ENCODE results near the gene BCKDHB.

Gene BCKDHB

GRCh38 chr6:80134065-80134464 is 27.6 kb downstream of the BCKDHB start:
- H3K4me1 ChIP-seq (ENCODE audit: insufficient read depth, poor library complexity, severe bottlenecking): no peaks in the 10 kb centered on the region
- no peak for DNase-seq (ENCODE audit: low spot score)
- no peak for ATAC-seq (ENCODE audit: low read depth)
- no peak overlapping the region for H3K27ac ChIP-seq (ENCODE audit: poor library complexity, severe bottlenecking)
- TF ChIP-seq CTCF (IDR thresholded peaks at IDR 0.05; ENCODE audit: poor library complexity, severe bottlenecking): no peak
- no peaks in the 10 kb centered on the region for H3K27me3 ChIP-seq (ENCODE audit: insufficient read depth, poor library complexity, severe bottlenecking)
- no peaks in the 10 kb centered on the region for H3K9me3 ChIP-seq (ENCODE audit: severe bottlenecking)
- H3K4me3 ChIP-seq (ENCODE audit: severe bottlenecking): no peak overlapping the region
- peaks cover 22% of the 10 kb centered on the region for H3K36me3 ChIP-seq (ENCODE audit: low read depth)

- Histone ChIP-seq H3K4me3 (ENCODE audit: severe bottlenecking) (no peak overlapping the region), H3K4me1 (ENCODE audit: insufficient read depth, poor library complexity, severe bottlenecking) (peaks cover 14% of the 10 kb centered on the region), H3K36me3 (ENCODE audit: low read depth) (no peaks in the 10 kb centered on the region), H3K27ac (ENCODE audit: poor library complexity, severe bottlenecking) (no peak overlapping the region), H3K27me3 (ENCODE audit: insufficient read depth, poor library complexity, severe bottlenecking) (no peaks in the 10 kb centered on the region), H3K9me3 (ENCODE audit: severe bottlenecking) (no peaks in the 10 kb centered on the region)
- ATAC-seq (ENCODE audit: low read depth) (no peak), DNase-seq (ENCODE audit: low spot score) (no peak)
- no peak for TF ChIP-seq CTCF (IDR thresholded peaks at IDR 0.05; ENCODE audit: poor library complexity, severe bottlenecking)
Measured at GRCh38 chr6:80142586-80142985, 36.1 kb downstream of the BCKDHB start.

GRCh38 chr6:80143419-80143937 is 37.0 kb downstream of the BCKDHB start:
- H3K4me3 ChIP-seq (ENCODE audit: severe bottlenecking): no peak overlapping the region
- peaks cover 14% of the 10 kb centered on the region for H3K4me1 ChIP-seq (ENCODE audit: insufficient read depth, poor library complexity, severe bottlenecking)
- ATAC-seq (ENCODE audit: low read depth): peak; percentile 85
- H3K27ac ChIP-seq (ENCODE audit: poor library complexity, severe bottlenecking): peak overlapping the region; percentile 36
- DNase-seq (ENCODE audit: low spot score): peak; percentile 72
- H3K36me3 ChIP-seq (ENCODE audit: low read depth): no peaks in the 10 kb centered on the region
- H3K9me3 ChIP-seq (ENCODE audit: severe bottlenecking): no peaks in the 10 kb centered on the region
- no peaks in the 10 kb centered on the region for H3K27me3 ChIP-seq (ENCODE audit: insufficient read depth, poor library complexity, severe bottlenecking)
- peak; percentile 55 for TF ChIP-seq CTCF (IDR thresholded peaks at IDR 0.05; ENCODE audit: poor library complexity, severe bottlenecking)

GRCh38 chr6:80144753-80145315 is 38.4 kb downstream of the BCKDHB start:
- Histone ChIP-seq H3K4me3 (ENCODE audit: severe bottlenecking) (no peak overlapping the region), H3K36me3 (ENCODE audit: low read depth) (no peaks in the 10 kb centered on the region), H3K27me3 (ENCODE audit: insufficient read depth, poor library complexity, severe bottlenecking) (no peaks in the 10 kb centered on the region), H3K9me3 (ENCODE audit: severe bottlenecking) (no peaks in the 10 kb centered on the region), H3K4me1 (ENCODE audit: insufficient read depth, poor library complexity, severe bottlenecking) (peaks cover 14% of the 10 kb centered on the region), H3K27ac (ENCODE audit: poor library complexity, severe bottlenecking) (no peak overlapping the region)
- no peak for DNase-seq (ENCODE audit: low spot score)
- no peak for ATAC-seq (ENCODE audit: low read depth)
- TF ChIP-seq CTCF (IDR thresholded peaks at IDR 0.05; ENCODE audit: poor library complexity, severe bottlenecking): no peak

- TF ChIP-seq CTCF (IDR thresholded peaks at IDR 0.05; ENCODE audit: poor library complexity, severe bottlenecking): no peak
- Histone ChIP-seq H3K36me3 (ENCODE audit: low read depth) (no peaks in the 10 kb centered on the region), H3K27ac (ENCODE audit: poor library complexity, severe bottlenecking) (no peak overlapping the region), H3K4me3 (ENCODE audit: severe bottlenecking) (no peak overlapping the region), H3K27me3 (ENCODE audit: insufficient read depth, poor library complexity, severe bottlenecking) (no peaks in the 10 kb centered on the region), H3K4me1 (ENCODE audit: insufficient read depth, poor library complexity, severe bottlenecking) (peaks cover 14% of the 10 kb centered on the region), H3K9me3 (ENCODE audit: severe bottlenecking) (no peaks in the 10 kb centered on the region)
- no peak for ATAC-seq (ENCODE audit: low read depth)
- DNase-seq (ENCODE audit: low spot score): no peak
Measured at GRCh38 chr6:80145509-80145908, 39.0 kb downstream of the BCKDHB start.
